Adrenal gland (tissue), 5 donors: ENCODE results near the gene MLST8.

Source experiments
- POLR2A ChIP-seq, 2 donors: fragments of 450-650 bp; IDR thresholded peaks; one replicate each; pipeline ENCODE4 v1.6.1; 2017; ENCODE audit warnings: antibody characterized with exemption in 2 of 2, mild to moderate bottlenecking in 2 of 2, moderate library complexity in 1 of 2
- TF ChIP-seq, protein P1 (sequence below), 6 experiments: fragments of 450-650 bp in 4 of 6; fragments of 200-600 bp in 2 of 6; sonication (generic) in 1 of 6; IDR thresholded peaks; 1 replicate in 5 of 6; 2 replicates in 1 of 6; pipeline versions ENCODE4 v1.5.1 to v1.8.0; 2016 to 2021; ENCODE audit warnings: antibody characterized with exemption in 6 of 6, mild to moderate bottlenecking in 2 of 6, moderate library complexity in 1 of 6
- donor health status: DM: no; HTN: no; CAD: no.

DNA sequence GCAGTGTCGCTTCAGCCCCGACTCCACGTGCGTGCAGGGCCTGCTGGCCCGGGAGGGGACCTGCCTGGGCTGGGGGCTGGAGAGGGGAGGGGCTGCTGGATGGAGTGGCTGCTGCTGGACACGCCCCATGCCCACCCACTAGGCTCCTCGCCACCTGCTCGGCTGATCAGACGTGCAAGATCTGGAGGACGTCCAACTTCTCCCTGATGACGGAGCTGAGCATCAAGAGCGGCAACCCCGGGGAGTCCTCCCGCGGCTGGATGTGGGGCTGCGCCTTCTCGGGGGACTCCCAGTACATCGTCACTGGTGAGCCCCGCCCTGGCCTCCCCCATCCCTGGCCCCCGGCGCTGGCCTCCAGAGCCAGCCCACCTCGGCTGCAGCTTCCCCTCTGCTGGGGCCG is 3.1 kb downstream of the MLST8 start:
- TF ChIP-seq, protein P1, sequence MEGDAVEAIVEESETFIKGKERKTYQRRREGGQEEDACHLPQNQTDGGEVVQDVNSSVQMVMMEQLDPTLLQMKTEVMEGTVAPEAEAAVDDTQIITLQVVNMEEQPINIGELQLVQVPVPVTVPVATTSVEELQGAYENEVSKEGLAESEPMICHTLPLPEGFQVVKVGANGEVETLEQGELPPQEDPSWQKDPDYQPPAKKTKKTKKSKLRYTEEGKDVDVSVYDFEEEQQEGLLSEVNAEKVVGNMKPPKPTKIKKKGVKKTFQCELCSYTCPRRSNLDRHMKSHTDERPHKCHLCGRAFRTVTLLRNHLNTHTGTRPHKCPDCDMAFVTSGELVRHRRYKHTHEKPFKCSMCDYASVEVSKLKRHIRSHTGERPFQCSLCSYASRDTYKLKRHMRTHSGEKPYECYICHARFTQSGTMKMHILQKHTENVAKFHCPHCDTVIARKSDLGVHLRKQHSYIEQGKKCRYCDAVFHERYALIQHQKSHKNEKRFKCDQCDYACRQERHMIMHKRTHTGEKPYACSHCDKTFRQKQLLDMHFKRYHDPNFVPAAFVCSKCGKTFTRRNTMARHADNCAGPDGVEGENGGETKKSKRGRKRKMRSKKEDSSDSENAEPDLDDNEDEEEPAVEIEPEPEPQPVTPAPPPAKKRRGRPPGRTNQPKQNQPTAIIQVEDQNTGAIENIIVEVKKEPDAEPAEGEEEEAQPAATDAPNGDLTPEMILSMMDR (IDR thresholded peaks at IDR 0.05) = no peak
- TF ChIP-seq POLR2A (IDR thresholded peaks at IDR 0.05) = no peak
